Activated CD4-positive, alpha-beta T cell treated with anti-CD3 and anti-CD28 coated beads for 1 hour (primary cell): ENCODE results near the gene MIDN.

Experiments
- DNase-seq: peaks from one replicate; pipeline ENCODE4 v3.0.0-alpha.2; 2020

Gene MIDN

GRCh38 chr19:1220976-1221903 is 27.1 kb upstream of the MIDN start:
- DNase-seq = no peak

GRCh38 chr19:1221904-1222255 is 26.5 kb upstream of the MIDN start:
- no peak for DNase-seq

- DNase-seq = no peak
Measured at GRCh38 chr19:1222394-1222793, 26.0 kb upstream of the MIDN start.

- no peak for DNase-seq
Measured at GRCh38 chr19:1223018-1223855, 25.1 kb upstream of the MIDN start.

DNA sequence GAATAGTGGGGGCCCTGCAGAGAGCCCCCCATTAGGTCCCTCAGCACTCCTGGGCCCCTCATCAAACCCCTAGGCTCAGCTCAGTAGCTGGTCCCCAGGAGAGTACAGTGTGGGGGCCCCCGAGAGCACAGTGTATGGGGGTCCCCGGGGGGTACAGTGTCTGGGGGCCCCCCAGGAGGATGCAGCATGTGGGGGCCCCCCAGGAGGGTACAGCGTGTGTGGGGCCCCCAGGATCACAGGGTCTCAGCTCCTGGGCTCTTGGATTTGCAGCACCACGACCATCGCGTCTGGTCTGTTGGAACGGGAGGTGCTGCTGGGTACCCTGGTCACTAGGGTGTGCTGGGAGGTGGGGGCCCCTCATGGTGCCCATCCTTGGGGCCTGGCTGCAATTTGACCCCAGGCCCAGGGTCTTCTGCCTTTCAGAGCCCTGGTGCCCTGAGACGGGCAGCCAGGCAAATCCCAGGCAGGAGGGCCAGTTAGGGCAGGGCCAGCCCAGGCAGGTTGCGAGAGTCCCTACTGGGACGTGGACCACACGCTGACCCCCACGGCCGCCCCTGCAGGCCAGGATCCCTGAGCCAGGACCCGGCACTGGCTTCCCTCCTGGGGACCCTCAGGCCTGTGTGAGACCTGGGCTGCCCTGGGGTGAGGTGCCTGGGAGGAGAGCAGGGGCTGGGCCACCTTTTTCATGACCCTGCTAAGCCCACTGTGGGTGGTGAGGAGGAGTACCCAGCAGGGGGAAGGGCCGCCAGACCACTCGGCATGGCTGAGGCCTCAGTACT is 24.1 kb upstream of the MIDN start:
- DNase-seq = no peak

DNA sequence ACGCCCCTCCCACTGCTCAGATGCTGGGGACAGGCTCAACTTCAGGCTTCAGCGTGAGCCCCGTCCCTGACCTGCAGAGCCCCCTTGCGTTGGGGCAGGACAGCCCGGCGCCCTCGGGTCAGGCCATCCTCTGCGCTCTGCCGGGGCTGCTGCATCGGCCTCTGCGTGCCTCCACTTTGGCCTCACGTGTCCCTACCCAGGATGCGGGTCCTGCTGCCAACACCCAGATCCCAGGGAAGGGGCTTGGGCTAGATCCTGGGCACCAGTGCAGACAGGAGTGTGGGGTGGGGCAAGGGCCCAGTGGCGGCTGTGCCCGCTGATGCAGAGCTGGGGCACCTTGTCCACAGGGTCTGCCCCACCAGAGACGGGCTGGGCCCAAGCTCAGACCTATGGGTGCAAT is 23.5 kb upstream of the MIDN start:
- no peak for DNase-seq

DNA sequence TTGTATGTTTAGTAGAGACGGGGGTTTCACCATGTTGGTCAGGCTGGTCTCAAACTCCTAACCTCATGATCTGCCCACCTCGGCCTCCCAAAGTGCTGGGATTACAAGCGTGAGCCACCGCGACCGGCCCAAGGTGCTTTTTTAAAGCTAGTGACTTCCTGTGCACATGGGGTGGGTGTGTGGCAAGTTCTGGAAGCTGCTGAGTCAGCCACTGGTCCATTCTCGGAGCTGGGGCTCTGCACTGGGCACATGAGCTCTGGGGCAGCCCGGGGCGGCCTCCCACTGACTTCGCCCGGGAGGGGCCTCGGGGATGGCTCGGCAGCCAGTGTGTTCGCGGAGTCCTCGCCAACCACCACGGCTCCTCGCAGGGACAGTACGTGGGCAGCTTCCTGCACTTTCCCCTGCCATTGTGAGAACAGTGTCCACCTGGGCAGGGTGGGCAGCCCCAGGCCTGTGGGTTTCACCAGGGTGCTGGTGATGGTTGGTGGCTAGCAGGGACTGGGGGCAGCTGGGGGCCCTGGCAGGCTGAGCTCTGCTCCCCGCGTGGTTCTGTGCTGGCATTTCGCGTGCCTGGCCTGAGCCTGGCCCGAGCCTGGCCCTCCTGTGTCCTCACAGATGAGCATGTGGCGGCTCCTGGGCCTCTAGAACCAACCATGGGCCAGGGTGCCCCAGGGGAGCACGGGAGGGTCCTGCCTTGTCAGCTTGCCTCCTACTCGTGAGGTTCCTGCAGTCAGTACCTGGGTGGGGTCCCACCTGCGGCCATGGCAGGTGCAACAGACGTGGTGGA is 22.8 kb upstream of the MIDN start:
- DNase-seq = no peak

- no peak for DNase-seq
Measured at GRCh38 chr19:1226227-1226518, 22.2 kb upstream of the MIDN start.

DNA sequence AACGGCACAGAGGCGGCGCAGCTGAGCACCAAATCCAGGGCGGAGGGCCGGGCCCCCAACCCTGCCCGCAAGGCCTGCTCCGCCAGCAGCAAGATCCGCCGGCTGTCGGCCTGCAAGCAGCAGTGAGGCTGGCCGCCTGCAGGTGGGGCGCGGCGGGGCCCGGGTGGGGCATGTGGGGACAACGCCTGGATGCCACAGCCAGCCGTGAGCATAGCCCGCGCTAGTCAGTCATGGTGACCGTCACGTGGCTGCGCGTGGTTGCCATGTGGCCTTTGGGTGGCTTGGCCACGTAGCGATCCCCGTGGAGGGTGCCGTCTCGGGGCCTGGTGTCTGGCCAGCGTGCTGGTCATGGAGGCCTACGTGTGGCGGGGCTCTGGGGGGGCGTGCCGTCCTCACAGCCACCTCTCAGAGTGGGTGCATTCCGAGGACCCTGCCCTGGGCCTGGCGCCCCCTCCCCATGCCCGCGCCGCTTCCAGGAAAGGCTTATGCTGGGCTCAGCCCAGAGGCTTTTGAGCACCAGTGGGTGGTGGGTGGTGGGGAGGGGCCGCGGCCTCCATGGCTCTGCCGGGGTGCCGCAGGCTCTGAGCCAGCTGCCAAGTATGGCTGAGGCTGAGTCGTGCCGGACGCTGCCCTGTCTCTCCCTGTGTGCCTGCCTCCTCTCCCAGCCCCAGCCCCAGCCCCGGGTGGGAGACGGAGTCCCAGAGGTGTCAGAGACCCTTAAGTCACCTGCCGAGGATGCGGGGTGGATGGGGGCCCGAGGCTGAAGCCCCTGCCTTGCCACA is 21.7 kb upstream of the MIDN start:
- no peak for DNase-seq

- no peak for DNase-seq
Measured at GRCh38 chr19:1227304-1228054, 20.9 kb upstream of the MIDN start.

DNA sequence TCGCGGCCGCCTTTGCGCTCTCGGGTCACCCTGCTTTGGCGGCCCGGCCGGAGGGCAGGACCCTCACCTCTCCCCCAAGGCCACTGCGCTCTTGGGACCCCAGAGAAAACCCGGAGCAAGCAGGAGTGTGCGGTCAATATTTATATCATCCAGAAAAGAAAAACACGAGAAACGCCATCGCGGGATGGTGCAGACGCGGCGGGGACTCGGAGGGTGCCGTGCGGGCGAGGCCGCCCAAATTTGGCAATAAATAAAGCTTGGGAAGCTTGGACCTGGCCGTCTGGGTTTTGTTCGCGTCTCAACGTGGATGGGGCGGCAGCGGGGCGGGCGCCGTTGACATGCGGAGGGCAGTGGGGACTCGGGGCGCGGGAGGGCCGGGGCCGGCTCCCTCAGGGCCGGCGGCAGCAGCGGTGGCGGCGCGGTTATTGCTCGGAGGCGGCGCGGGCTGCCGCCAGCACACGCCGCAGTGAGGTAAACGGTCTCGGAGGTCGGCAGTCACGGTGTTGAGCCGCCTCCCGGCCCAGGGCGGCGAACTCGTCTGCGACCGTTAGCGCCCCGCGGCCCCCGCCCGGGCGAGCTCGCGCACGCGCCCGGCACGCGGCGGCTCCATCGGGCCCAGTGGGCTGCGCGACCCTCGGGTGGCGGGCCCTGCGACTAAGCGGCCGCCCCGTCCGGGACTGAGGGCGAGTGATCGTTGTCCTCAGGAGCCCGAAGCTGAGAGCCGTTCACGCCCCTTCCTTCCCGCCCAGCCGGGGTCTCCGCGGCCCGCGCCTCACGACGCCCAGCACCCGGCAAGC is 20.0 kb upstream of the MIDN start:
- DNase-seq = no peak

DNA sequence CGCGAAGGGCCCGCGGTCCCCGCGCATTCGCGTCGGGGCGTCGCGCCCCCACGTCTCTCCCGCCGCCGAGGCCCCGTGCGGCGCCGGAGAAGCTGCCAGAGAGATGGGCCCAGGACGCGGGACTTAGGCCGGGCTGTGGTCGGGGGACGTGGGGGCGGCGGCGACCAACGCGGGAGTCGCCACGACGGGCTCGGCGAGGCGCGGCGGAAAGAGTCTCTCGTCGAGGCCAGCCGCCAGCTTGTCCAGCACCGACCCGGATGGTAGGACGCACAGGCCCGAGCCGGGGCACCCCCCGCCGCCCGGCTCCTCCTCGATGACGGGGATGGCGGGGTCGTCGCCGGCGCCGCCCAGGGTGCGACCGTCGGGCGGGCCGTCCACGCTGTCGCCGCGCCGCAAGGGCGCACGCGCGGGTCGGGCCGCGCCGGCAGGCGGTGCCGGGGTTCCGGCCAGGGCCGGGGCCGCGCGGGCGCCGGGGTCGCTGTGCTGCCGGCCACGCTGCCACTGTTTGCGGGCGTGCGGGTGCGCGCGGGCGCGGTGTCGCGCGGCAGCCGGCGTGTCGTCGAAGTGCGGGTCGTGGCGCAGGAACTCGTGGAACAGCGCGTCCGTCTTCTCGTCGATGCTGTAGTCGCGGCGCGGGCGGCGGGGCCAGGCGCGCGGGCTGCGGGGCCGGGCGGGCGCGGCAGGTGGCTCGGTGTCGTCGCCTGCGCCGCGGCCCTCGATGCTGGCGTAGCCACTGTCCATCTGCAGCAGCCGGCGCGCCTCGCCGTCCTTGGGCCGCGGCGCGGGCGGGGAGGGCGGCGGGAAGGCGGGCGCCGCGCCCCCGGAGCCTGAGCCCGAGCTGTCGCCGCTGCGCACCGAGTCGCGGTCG is 19.1 kb upstream of the MIDN start:
- no peak for DNase-seq

- DNase-seq = no peak
Measured at GRCh38 chr19:1229924-1230782, 18.2 kb upstream of the MIDN start.

DNA sequence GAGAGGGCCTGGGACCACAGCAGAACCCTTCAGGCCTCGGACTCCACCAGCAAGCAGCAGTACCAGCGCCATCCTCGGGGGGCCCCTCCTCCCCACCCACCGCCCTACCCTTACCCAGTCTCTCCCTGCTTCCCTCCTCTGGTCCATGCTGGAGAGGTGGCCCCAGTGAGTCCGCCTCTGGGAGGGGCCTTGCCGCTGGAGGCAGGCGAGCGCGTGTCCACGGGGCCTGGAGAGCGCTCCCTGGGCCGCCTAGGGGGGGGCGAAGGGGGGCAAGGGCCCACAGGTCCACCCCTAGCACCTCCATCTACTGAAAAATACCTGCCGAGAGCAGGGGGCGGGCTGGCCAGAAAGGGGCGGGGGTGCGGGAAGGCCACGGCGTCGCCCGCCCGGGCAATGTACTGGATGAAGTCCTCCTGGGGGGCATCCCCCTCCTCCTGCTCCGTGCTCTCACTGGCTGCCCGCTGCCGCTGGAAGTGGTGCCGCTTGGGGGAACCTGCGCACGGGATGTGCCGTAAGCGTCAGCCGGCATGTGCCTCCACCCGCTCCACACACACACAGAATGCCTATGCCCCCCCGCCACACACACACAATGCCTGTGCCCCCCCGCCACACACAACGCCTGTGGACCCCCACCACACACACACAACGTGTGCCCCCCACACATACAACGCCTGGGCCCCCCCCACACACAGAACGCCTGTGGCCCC is 17.4 kb upstream of the MIDN start:
- DNase-seq = no peak

DNA sequence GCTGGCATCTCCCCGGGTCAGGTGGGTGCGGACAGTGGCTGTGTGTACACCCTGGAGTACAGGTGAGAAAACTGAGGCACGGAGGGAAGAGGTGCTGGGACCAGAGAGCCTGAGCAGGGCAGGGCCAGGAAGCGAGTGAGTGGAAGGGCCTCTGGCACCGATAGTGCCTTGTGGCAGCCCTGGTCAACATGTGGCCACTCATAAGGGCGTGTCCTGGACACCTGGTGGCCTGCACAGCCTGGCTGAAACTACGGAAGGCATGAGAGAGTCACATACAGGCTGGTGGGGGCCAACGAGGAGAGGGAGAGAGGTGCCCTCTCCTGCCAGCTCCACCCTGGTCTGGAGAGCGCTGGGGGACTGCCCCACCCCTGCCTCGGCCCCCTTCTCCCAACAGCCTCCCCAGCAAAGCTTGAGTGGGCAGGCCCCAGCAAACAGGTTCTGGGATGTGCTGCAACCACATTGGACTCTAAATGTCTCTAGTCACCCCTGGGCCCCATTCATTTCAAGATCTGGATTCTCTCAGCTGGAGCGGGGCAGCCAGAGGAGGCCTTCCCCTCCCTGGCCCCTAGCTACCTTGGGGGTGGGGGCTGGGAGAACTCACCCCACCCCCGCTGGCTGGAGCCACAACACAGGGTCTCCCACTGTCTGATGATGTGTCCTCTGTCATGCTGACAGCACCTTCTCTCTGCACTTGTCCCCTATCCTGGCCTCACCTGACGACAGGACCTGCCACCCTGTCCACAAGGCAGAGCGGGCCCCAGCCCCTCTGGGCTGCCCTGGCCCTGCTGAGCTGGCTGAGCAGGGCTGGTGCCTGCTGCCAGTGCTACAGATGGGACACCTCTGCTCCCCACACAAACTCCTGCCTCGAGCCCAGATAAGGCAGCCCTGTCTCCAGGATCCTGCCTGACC is 16.4 kb upstream of the MIDN start:
- DNase-seq = no peak

DNA sequence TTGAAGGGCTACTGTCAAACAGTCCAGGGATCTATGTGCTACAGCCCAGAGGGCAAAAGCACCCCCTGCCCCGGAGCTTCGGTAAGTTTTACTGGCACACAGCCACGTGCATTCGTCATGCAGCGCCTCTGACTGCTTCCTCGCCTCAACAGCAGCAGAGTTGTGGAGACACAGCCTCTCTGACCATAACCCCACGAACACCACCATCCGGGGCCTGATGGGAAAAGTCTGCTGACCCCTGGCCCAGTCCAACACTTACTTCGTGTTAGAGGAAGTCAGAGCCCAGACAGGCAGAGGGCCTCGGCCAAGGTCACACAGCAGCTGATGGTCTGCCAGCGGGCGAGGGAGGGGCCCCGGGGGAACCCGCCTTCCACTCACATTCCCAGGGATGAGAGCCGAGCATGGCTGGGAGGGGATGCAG is 15.7 kb upstream of the MIDN start:
- no peak for DNase-seq
